Neural progenitor cell (in vitro differentiated cells): ENCODE results near the gene PEX7.

Experiments
- EZH2phosphoT487 ChIP-seq: fragments of 200-600 bp; sonication (generic); IDR thresholded peaks from 2 replicates; pipeline ENCODE4 v1.6.1; 2017; ENCODE audit warnings: antibody characterized with exemption
- TF ChIP-seq, protein P1 (sequence below): fragments of 200-600 bp; sonication (generic); IDR thresholded peaks from 2 replicates; pipeline ENCODE4 v1.5.1; 2017; ENCODE audit warnings: antibody characterized with exemption, mild to moderate bottlenecking

DNA sequence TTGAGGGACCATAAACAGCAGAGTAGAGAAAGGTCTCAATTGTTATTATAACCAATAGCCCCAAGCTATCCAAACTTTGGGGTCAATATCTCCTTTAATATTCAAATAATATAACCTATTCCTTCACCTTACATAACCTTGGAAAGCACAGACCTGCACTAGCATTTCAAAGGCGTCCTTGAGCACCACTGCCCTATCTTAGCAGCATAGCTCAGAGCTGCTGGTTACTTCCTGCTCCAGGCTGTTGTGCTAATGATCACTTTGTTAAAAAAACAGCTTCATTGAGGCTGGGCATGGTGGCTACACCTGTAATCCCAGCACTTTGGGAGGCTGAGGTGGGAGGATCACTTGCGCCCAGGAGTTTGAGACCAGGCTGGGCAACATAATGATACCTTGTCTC, 110.2 kb downstream of the PEX7 start:
- TF ChIP-seq, protein P1, sequence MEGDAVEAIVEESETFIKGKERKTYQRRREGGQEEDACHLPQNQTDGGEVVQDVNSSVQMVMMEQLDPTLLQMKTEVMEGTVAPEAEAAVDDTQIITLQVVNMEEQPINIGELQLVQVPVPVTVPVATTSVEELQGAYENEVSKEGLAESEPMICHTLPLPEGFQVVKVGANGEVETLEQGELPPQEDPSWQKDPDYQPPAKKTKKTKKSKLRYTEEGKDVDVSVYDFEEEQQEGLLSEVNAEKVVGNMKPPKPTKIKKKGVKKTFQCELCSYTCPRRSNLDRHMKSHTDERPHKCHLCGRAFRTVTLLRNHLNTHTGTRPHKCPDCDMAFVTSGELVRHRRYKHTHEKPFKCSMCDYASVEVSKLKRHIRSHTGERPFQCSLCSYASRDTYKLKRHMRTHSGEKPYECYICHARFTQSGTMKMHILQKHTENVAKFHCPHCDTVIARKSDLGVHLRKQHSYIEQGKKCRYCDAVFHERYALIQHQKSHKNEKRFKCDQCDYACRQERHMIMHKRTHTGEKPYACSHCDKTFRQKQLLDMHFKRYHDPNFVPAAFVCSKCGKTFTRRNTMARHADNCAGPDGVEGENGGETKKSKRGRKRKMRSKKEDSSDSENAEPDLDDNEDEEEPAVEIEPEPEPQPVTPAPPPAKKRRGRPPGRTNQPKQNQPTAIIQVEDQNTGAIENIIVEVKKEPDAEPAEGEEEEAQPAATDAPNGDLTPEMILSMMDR, result no peak
- no peak for TF ChIP-seq EZH2phosphoT487
